GM19463 (cell line): ENCODE results near the gene ZFHX3.
A peak's percentile ranks its signal among the peaks of the same experiment; 100 is the strongest.

Experiments used
- ATAC-seq: cut with Tn5 transposase; IDR thresholded peaks from one replicate; pipeline ENCODE4 v1.9.1; 2021; ENCODE audit warnings: mild to moderate bottlenecking, moderate library complexity; ENCODE audit not compliant: unreplicated experiment

Gene ZFHX3

DNA sequence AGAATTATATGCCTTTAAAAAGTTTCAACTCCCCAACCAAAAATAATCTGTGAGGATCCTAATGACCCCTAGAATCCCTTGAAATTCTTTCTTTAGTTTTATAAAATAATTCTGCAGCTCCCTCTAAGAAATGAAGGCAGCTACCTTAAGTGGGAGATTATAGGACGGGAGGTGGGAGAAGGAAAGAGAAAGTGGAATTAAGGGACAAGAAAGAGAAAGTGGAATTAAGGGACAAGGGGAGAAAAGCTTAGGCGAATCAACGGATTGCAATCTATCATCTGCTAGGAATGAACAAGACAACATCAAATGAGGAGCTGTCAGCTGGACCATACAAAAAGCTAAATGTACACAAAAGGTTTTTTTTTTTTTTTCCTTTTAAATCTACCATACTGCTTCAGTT, 262.0 kb downstream of the ZFHX3 start:
- ATAC-seq: no peak

DNA sequence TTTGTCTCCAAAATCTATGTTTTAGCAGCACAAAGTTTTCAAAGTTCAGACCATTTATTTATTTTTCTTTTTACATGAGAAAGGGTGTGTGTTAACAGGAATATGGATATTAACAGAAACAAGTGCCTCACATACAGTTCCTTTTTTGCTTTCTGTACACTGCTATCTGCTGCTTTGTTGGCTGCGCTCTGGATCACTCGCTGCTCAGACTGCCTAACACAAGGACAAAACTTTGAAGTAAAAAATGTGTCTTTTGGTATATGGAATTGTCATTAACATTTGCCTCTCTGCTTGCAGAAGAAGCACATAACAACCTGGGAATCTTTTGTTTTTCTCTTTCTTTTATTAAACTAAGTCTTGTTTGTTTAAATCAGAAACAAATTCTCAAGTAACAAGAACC, 262.8 kb downstream of the ZFHX3 start:
- no peak for ATAC-seq

DNA sequence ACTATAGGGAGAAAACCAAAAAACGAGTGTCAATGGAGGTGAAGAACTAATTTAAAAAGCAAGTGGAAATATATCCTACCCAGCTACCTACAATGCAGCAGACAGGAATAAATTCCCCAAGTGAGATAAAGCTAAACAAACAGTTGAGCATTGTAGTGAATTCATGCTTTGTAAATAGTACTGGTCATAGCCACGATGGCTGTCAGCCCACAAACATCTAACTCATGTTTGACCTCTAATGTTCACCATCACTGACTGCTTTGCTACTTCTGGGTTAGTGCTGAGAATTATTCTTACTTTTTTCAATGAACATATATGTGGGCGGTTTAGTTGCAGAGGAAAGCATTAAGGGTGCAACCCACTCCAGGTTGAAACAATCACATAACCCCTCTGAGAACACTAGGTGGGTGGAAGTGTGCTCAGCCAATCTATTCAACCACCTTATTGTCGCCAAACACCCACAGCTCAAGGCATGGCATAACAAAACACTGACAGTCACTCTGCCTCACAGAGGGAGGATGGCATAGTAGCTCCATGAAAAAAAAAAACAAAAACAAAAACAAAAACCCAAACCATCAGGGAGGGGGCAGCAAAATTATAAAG, 264.1 kb downstream of the ZFHX3 start:
- ATAC-seq: no peak

DNA sequence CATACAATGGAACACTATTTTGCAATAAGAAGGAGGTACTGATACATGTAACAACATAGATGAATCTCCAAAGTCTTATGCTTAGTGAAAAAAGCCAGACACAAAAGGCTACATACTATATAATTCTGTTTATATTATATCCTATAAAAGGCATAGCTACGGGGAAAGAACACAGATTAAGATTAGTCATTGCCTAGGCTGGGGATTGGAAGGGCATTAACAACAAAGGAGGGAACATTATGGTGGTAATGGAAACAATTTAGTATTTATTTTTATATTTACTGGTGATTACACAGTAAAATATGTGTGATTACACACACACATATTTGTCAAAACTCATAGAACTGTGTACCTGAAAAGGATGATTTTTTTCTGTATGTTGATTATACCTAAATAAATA, 278.1 kb downstream of the ZFHX3 start:
- ATAC-seq: no peak

DNA sequence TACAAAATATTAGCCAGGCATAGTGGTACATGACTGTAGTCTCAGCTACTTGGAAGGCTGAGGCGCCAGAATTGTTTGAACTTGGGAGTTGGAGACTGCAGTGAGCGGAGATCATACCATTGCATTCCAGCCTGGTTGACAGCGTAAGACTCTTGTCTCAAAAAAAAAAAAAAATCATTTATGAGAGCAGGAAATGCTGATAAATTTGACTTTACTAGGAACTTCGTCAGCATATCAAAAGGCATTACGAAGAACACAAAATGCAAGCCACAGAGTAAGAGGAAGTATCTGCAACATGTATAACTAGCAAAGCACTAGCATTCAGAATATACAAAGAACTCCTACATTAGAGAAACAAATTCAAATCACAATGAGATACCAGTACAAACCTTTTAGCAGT, 279.3 kb downstream of the ZFHX3 start:
- ATAC-seq: no peak

DNA sequence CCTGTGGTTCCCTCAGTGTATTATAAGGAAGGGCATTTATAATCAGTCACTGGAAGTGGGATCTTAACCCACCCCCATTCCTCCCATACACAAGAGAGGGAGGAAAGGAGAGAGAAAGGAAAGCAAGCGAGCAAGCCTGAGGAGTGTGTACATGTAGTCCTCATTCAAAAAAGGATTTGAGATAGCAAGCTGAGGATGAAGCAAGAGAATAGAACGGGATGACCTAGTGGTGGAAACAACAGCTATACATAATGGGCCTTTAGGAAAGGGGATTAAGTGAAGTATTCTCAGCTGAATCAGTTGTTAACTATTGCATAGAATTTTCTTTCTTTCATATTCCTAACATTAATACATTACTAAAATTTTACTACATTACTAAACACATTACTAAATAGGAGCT, 281.4 kb downstream of the ZFHX3 start:
- no peak for ATAC-seq

DNA sequence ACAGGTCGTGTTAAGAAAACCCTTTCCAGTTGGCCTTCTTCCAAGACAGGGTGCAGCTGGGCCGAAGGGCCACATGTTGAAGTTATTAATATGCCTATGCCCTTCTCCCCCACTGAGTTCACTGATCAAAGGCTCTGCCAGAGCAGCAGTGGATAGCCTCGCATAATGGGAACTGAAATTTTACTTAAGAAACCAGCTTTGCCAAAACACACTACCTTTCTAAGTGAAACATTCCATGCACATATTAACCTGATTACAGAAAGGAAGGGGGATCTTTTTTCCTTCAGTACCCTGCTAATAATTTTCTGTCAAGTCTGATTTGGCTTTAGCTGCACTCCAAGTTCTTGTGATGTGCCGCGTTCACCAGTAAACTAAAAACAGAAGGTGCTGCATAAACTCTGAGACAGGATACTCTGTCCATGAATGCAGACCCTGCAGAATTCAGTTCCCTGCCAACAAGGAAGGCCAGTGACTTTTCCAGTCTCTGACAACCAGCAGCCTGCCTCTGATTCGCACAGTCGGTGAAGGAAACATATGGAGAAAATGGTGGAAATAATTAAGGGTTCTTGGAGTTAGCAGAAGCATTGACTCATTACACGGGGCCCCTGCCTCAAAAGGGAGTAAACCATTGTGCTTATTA, 283.8 kb downstream of the ZFHX3 start:
- ATAC-seq: no peak

DNA sequence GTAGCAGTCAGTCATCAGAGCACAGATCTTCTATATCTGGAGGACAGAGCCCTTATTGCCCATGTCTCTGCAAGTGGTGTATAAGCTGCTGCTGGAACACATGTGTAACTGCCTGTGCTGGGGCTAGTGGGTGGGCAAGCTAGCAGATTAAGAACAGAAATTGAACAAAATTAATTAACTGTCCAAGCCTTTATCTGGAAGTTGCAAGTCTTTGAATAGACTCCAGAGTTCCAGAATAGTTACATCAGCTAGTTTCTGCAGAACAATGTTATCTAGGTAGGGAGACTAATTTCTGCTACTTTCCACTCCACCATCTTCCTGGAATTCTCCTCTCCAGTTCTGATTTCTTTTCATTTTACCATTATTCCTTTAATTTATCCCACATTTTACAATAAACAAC, 287.3 kb downstream of the ZFHX3 start:
- ATAC-seq: no peak

DNA sequence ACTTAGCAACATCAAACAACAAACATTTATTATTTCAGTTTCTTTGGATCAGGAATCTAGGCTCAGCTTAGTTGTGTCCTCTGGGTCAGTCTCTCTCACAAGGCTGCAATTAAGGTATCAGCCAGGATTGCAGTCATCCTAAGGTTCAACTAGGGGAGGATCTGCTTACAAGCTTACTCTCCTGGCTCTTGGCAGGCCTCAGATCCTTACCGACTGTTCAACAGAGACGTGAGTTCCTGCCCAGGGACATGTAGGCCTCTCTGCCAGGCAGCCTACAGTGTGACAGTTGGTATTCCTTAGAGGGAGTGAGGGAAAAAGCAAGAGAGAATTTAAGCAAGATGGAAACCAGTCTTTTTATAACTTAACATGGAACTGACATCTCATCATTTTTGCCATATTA, 294.0 kb downstream of the ZFHX3 start:
- ATAC-seq: no peak

DNA sequence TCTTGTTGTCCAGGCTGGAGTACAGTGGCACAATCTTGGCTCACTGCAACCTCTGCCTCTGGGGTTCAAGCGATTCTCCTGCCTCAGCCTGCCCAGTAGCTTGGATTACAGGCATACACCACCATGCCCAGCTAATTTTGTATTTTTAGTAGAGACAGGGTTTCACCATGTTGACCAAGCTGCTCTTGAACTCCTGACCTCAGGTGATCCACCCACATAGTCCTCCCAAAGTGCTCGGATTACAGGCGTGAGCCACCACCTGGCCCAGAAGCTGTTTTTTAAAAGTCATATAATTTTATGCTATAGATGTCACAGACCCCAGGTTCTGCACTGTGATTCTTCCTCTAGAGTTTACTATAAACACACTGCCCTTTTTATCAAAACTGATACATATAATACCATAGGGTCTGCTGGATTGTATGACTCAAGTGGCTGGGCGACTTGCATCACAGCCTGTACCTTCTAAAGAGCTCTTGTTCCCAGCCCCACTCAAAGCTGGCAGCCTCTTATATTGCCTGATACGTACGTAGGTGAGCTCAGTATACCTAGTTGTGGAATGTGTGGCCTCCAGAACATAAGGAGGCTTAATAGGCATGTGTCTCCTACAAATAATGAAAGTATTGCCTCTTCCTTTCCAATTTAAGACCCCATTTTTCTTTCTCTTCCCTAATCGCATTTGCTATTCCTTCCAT, 295.8 kb downstream of the ZFHX3 start:
- no peak for ATAC-seq

DNA sequence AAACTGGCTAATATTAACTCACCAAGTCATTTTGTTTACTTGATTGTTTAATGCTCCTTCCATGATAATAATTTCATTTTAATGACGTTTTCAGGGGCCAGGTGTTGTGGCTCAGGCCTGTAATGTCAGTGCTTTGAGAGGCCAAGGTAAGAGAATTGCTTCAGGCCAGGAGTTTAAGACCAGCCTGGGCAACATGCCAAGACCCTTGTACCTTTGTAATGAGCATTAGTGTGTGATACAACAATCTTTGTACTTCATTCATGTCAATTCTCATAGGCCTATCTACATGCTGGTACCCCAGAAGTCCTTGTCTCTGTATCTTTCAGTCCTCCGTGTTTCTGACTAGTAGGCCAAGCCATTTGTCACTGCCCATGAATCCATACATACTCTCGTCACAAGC, 296.9 kb downstream of the ZFHX3 start:
- ATAC-seq: no peak

DNA sequence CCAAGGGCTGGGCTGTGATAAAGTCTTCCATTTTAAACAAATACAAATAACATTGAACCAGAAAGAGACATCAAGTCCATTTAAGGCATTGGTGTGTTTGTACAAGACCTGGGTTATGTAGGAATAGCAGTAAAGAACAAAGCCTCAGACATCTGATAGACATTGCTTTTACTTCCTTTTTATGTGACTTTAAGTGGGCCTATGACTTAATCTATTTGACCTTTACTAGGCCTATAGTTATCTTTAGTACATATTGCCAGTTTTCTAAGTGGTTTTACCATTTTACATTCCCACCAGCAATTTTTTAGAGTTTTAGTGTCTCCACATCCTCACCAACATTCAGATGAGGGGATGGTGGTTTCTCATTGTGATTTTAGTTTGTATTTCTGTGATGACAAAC, 298.8 kb downstream of the ZFHX3 start:
- ATAC-seq: no peak

DNA sequence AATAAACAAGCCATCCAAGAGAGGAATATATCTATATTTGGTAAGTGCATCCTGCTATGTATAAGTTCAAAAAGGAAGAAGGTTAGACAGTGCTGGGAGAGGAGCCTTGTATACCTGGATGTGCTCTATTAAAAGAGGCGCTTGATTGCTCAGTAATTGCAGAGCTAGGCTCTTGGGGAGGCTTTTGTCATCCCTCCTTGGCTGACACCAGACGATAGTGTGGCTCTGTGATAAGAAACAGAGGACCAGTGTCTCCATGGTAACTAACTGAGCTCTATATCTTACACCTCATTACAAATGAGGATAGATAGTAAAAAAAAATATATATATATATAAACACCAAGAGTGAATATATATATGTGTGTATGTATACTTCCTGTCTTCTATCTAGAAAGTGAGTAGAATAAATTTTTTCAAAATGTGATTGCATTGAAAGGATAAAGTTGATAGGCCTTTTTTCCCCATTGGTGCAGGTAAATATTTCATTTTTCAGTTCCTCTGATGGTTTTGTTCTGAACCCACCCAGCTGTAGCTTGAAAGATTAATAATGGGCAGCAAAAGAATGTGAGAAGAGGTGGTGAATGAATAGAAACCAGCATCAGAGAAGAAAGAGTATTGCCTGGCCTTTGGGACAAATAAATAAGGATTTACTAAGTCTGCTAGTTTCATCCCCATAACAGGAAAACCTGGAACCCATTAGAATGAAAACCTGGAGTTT, 303.7 kb downstream of the ZFHX3 start:
- no peak for ATAC-seq

DNA sequence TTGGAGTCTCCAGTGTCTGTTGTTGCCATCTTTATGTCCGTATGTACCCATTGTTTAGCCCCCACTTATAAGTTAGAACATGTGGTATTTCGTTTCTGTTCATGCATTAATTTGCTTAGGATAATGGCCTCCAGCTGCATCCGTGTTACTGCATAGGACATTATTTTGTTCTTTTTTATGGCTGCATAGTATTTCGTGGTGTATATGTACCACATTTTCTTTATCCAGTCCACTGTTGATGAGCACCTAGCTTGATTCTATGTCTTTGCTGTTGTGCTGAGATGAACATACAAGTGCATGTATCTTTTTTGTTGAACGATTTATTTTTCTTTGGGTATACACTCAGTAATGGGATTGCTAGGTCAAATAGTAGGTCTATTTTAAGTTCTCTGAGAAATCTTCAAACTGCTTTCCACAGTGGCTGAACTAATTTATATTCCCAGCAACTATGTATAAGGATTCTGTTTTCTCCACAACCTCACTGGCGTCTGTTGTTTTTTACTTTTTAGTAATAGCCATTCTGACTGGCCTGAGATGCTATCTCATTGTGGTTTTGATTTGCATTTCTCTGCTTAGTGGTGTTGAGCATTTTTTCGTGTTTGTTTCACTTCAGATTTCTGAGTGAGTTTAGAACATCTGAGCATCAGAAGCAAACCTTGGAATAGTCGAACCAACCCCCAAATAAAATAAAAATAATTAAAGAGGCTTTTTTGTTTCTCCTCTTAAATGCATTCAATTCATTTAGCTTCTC, 304.7 kb downstream of the ZFHX3 start:
- ATAC-seq: peak; percentile 88

DNA sequence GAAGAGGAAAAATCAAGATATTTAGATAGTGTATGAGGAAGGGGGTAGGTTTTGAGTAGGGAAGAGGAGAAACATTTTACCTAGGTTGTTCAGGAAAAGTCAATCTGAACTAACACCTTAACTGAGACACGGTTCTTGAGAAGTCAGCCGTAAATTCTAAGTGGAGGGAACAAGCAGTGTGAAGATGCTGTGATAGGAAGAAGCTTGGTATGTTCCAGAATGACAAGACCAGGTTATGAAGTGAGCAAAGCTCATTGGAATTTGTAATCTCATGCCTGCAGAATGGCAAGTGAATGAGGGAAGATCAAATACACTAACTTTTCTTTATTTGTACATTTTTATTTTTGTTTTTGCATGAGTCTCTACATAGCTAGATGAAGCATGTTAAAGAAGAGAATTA, 307.6 kb downstream of the ZFHX3 start:
- ATAC-seq: no peak

DNA sequence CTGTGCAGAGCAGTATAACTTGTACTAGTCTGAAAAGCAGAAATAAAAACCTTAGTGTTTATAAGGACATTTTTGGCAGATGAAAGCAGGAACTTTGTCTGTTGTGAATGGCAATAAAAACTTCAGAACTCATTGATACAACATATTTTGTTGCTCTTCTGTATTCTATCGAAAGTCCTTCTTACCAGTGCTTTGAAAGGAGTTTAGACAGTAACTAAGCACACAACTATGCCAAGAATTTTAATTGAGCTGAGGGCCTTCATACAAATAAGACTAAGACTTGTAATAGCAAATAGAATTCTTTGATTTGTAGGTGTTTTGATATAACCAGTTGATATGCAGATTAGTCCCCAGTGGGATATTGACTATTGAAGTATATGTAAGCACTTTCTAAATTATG, 308.4 kb downstream of the ZFHX3 start:
- no peak for ATAC-seq

DNA sequence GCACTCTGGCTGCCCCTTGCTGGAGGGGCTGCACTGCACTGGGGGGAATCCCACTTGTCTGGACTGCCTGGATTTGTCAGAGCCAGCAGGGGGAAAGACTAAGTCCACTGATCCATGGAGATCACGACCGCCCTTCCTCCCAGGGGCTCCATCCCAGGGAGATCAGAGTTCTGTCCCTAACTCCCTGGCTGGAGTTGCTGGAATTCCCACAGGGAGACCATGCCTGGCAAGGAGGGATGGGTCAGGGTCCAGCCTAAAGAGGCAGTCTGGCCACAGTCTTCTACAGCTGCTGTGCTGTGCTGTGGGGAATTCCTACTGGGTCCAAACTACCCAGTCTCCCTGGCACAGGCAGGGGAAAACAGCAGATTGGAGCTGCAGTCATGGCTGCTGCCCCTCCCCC, 311.9 kb downstream of the ZFHX3 start:
- no peak for ATAC-seq
